Cerebellar cortex (tissue), 1 donor: ENCODE measurements around the gene SEMA4D.
"Not testable (repeated sequence)": the region's sequence is repeated elsewhere in the genome, so short reads cannot be mapped to it uniquely, and the experiment has no call there.

Source experiments
- DNase-seq: peaks from one replicate; pipeline ENCODE4 v3.0.0-alpha.2; 2015; ENCODE audit warnings: low spot score

The SEMA4D gene

DNA sequence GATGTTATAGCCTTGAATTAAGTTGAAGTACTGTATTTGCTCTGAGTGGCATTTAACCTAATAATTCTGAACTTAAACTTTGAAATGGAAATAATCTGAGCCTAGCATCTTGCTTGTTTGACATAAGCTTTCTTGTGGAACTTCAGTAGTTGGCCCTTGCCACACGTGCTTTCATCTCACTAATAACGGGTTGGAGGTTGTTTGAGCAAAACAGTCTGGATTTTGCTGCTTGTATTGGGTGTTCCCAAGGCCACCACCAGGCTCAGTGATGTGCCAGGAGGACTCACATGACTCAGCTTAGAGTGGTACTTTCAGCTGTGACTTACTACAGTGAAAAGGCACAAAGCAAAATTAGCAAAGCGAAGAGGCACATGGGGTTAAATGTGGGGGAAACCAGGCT lies 143.9 kb downstream of the SEMA4D start:
- no peak for DNase-seq

DNA sequence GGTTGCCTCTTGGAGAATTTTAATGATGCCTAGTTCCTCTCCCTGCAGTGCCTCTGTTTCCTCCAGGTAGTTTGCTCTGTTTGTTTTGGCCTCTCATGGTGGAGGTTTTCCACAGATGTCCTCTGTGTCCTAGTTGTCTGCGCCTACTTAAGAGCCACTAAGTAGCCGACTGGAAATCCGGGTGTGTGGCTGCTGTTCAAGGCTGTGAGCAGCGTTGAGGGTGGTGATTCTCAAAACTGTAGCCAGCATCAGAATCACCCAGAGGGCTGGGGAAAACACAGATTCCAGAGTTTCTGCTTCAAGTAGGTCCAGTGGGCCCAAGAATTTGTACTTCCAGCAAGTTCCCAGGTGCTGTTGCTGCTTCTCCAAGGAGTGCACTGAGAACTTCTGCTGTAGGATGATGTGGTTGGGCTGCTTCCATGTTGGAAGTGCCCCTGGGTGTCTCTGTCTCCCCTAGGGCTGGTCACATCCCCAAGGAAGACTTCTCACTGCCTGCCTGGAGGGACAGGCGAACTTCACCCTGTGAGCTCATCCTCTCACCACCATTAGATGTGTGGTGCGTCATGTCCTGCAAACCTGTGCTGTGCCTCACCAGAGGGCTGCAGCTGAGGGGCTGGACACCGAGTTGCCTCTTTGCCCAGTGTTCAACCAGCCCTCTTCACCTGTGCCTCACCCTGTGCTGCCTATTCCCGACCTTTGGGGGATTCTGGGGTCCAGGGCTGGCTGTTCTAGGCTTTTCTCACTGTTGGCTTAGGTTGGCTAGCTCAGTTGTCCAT lies 144.9 kb downstream of the SEMA4D start:
- no peak for DNase-seq

DNA sequence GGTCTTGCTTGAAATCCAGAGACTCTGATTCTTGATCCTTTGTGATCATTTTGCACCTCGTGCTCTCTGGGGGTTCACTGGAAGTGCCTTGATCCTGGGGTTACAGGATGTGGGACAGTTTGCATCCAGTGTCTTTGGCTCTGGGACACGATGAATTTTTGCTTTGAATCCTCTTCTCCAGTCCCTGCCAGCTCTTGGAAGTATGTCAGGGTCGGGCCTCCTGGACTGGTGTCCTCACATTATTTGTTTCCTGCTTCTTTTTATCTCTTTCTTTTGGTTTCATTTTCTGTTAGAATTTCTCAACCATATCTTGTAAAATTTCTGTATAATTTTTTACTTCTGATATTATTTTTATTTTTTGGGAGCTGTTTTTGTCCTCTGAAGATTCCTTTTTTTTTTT lies 145.5 kb downstream of the SEMA4D start:
- no peak for DNase-seq

DNA sequence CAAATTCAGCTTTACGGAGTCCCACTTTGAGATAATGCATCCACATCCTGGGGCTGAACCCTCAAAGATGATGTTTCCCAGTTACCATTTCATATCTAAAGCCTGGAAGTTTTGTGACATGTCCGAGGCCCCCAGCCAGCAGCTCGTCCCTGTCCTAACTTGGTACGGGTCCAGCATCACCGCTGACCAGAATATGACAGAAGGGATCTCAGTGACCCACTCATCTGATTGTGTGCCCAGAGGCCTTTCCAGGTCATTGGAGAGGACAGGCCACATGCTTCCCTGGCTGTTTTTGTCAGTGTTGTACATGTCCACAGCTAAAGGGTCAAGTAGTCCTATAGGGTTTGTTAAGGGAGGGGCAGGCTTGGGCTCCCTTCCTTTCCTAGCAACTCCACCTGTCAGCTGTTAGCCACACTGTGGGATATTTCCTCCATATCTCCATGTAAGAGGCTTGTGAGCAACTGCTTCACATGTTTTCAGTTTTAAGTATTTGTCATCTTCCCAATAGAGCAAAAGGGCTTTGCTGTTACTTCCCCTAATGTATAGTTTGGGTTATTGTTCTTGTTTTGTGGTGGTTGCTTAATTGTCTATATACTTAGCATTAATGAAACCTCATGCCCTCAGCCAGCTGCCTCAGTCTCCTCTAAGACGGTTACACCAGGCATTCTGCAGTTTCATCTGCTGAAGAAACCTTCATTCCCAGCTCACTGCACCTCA lies 146.2 kb downstream of the SEMA4D start:
- DNase-seq, result peak; percentile 31

DNA sequence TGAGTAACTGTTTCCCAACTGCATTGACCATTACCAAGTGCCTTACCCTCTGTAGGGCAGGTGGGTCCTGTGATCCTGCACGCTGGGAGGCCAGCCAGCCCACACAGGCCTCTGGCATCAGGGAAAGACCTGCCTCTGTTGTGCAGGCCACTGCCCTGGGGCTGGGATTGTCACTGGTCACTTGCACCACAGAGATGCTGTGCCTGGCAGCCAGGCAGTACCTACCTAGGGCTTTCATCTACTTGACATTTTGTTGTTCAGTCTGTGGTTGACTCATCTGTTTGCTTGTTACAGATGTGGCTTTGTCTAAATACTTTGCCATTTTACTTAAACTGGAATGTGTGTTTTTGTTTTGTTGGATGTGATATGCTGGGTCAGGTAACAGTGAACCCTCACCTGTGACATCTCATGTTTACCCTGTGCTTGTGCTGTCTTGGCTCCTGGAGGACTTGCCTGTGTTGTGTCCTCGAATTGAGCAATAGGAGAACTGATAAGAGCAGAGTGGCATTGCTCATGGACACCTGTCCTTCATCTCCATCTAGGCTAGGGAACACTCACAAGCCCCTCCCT lies 146.8 kb downstream of the SEMA4D start:
- DNase-seq, result no peak

DNA sequence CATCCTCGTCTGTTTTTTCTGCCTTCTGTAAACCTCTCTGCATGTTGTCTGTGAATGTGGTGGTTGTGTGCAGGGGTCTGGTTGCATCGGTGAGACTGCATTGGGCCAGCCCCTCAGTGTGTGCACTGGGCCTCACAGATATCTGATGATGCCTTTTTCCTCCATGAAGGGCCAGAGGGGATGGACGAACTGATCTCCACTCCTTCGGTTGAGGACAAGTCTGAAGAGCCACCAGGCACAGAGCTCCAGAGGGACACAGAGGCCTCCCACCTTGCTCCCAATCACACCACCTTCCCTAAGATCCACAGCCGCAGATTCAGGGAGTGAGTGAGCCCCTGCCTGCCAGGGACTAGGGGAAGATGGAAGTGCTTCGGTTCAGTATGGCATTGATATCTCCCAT lies 148.3 kb downstream of the SEMA4D start:
- DNase-seq, result no peak

DNA sequence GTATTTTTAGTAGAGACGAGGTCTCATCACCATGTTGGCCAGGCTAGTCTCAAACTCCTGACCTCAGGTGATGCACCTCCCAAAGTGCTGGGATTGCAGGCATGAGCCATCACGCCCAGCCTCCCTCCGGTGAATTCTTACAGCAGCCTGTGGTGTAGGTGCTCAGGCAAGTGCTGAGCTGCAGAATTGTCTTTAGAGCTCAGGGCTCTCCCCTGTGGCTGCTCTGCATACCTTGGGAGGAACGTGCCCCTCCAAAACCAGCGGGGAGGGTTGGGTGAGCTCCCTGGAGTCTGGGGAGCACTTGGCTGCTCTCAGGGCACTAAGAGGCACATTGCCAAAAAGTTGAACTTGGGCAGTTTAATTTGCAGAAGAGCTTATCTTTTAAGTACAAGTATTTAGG lies 150.3 kb downstream of the SEMA4D start:
- no peak for DNase-seq

DNA sequence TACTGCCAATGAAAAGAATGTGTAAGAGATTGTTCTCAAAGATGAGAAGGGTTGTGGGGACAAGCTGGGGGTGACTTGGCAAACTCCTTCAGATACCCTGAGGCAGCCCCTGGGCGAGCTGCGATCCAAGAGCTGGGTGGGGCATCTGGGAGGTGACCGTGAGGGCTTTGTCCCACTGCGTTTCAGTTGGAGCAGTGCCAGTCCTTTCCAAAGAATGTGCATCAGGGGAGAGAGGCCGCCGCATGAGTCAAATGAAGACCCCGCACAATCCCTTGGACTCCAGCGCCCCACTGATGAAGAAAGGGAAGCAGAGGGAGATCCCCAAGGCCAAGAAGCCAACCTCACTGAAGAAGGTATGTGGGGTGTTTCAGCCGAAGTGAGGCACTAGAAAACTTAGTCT lies 151.2 kb downstream of the SEMA4D start:
- no peak for DNase-seq

DNA sequence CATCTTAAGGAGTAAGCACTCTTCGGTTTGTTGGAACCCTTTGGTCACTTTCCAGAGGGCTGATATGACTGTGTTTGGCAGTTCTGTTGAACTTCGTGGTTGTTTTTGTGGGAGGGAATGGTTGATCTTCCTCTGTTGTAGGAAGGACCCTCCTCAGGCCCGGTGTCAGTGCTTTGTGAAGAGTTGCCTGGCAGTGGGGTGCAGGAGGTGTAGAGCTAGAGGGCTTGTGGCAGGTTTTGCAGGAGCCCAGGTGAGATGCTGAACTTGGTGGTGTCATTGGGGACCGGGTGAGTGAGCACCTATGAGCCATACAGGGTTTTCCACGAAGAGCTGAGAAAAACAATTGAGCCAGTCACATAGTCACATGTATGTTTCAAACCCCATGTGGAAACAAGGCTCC lies 152.4 kb downstream of the SEMA4D start:
- no peak for DNase-seq

DNA sequence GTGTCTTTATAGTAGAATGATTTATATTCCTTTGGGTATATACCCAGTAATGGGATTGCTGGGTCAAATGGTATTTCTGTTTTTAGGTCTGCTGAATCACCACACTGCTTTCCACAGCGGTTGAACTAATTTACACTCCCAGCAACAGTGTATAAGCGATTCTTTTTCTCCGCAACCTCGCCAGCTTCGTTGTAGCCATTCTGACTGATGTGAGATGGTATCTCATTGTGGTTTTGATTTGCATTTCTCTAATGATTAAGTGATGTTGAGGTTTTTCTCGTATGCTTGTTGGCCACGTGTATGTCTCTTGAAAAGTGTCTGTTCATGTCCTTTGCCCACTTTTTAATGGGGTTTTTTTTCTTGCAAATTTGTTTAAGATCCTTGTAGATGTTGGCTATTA lies 154.1 kb downstream of the SEMA4D start:
- DNase-seq, result not testable (repeated sequence)

DNA sequence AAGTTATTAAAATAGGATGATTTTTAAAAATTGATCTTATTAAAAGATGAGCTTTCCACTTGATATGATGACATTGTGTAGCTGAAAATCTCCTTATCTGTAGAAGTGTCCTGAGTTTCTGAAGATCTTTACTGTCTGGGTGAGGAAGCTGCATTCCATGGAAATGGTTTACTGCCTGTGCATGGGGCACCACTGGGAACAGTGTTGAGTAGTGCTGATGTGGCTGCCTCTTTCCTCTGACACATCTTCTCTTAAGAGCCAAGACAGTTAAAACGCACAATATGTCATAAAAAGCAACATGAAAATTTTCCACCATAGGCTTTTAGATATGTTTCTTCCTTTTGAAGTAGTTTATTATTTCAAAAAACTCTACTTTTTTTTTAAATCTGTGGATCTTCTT lies 155.0 kb downstream of the SEMA4D start:
- no peak for DNase-seq

DNA sequence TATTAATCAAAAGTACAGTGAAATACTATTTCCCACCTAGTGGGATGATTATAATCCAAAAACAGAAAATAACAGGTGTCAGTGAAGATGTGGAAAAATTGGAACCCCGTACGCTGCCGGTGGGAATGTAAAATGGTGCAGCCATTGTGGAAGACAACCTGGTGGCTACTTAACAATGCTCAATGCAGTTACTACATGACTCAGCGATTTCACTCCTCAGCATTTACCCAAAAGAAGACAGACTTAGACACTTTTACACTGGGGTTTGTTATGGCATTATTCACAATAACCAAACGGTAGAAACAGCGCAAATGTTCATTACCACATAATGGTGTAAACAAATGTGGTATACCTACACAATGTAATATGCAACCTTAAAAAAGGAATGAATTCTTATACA lies 155.7 kb downstream of the SEMA4D start:
- no peak for DNase-seq

DNA sequence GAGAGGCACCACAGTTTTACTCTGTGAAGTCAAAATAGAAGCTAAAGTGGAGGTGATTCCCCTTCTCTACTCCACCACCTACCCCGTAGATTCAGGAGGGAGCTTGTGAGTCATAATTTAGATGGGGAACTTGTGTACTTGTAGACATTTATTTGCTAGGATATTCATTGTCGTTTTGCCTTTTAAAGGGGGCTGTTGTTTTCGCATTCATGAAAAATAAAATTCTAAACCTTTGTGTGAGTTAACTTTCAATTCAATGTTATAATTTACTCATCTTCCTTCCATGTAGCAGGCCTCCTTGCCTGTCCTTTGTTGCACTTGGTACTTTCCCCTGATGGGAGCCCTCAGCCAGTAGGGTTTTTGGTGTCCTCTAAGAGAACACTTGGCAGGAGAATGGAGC lies 157.6 kb downstream of the SEMA4D start:
- no peak for DNase-seq

DNA sequence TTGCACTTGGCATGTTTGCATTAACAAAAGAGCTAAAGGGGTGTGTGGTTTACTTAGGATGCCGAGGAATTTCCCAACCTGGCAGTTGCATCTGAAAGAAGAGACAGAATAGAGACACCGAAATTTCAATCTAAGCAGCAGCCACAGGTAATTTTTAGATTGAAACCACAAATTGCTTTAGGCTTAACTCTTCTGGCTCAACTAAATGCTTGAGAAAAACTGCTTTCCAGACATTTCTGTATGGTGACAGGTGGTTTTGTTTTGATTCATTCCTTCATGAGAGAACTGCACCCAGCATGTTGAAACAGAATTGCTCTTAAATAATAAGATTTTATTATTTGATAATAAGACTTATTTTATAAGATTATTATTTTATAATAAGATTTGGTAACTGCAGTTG lies 158.1 kb downstream of the SEMA4D start:
- no peak for DNase-seq

DNA sequence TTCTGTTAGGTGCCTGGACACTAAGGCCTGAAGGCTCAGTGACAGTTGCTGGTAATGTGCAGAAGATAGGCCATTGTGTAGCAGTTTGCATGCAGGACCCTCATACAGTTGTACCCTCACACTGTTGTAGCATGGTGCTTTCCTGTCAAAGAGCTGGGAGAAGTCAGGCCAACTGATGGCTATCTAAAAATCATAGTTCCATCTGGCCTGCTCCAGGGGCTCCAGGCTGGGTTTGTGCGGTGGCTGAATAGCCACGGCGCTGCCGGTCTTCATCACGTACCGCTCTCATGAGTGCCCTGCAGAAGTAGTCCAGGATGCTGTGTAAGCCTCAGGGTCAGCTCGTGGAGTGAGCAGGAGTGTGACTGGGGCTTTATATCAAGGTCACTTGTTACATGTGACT lies 167.4 kb downstream of the SEMA4D start:
- DNase-seq, result no peak

DNA sequence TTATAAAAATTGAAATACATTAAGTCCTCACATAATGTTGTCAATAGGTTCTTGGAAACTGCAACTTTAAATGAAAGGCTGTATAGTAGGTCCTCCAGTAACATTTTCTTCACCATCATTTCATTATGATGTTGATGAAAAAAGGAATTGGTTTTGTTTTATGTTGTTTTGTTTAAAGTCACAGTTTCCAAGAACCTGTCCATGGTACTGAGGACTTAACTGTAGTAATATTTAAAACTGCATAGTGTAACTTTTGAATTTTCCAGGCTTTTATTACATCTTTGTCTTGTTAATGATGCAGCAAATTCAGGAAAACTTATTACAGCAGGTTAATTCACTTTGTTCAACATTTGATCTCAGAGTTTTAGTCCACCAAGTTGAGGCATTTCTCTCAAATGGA lies 168.0 kb downstream of the SEMA4D start:
- DNase-seq, result no peak

DNA sequence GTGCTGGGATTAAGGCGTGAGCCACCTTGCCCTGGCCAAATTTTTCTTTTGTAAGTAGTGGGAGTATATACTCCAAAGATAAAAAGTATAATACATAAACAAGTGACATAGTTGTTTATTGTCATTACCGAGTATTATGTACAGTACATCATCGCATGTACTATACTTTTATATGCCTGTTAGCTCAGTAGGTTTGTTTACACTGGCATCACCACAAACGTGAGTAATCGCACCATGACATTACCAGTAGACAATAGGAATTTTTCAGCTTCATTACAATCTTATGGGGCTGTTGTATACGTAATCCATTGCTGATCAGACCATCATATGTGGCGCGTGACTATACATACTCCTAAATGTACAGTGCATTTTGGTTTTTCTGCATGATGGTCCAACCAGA lies 169.8 kb downstream of the SEMA4D start:
- no peak for DNase-seq

DNA sequence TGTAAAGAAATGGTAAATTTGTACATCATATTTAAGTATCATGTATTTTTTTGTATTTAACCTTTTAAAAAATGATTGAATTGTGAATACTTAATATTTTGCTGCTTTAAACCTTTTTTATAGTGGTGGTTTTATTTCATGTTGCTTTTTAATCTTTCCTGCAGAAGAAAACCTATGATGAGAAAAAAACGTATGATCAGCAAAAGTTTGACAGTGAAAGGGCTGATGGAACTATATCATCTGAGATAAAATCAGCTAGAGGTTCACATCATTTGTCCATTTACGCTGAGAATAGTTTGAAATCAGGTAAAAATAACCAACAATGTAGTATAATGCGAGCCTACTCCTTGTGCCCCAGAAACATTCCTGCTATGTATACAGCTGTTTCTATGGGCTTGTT lies 172.2 kb downstream of the SEMA4D start:
- DNase-seq, result no peak

DNA sequence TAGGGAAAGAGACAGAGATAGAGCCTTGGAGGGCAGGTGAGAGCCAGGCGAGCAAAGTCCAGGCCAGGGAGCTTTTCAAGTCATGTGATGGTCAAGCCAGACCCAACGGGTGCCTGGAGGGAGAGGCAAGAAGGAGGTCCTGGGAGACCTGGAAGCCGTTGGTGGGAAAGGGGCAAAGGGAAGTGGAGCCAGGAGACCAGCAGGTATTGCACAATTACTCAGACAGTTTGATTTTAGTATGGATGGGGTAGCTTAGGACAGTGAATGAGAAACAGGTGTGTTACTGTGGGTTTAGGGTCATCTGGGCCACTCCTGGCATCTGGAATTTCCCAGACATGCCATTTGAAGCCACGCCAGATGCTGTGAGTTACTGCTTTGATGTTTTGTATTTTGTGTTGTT lies 174.5 kb downstream of the SEMA4D start:
- DNase-seq, result no peak

DNA sequence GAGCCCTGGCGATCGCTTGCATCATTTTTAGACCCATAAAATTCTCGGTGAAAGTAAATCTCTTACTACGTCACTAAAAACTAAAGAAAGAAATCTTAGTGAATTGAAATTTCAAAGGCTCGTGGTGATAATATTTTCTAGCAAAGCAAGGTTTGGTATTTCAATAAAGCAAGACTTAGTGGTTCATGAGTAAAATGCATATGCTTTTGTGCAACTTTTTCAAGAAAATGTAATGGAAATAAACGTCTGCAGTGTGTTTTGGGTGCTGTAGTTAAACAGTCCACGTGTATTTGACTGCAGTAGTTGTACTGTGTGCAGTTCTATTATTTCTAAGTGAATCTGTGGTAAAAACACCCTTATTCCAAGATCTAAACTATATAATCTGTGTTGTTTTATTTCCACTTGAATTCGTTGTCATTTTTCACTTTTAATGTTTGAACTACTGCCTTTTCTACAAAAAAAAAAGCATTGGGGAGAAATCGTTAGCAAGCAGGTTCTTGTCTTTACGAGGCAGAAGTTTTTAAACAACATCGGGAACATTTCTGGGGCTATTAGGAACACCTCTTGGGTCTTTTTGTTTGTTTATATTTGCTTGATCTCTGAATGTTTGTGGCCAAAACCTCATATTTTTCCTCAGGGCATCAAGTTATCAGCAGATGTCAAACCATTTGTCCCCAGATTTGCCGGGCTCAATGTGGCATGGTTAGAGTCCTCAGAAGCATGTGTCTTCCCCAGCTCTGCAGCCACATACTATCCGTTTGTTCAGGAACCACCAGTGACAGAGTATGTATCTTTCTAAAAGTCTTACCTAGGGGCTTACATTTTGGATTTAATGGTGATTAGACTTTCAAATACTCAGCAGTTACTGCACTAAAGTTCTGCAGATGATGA lies 178.7 kb downstream of the SEMA4D start:
- peak; percentile 25 for DNase-seq

DNA sequence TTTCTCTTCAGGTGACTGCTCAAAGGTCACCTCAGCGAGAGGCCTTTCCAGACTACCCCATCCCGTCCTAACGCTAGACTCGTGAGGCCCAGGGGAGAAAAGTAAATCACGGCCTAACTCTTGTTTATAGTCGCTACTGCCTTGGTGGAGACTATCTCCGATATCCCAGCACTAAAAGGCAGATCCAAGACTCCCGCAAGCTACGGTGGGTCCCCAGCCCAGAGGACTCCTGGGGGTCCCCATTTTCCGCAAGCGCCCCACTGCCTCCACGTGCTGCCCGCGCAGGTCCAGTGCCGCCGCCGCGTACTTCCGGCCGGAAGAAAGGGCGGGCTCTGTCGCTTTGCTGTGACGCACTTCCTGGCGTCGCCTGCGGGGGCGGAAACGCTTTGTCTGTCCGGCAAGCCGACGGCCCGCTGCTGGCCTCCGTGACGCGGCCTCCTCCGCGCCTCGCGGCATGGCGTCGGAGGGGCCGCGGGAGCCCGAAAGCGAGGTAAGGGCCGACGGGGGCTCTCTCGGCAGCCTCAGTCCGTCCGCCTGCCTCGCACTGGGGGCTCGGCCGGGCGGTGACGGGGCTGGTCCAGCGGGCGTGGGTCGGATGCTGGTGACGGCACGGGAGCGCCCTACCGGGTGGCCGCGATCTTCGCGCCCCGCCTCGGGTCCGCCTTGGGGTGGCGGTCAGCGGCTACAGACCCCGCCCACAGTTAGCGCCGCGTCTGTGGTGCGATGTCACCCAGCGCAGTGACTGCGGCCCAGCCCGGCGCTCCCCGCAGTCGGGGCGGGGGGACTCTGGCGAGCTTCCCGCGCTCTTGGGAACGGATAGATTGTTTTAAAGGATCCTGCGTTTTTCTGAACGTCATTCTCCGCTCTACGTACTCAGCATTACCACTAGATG lies 179.5 kb downstream of the SEMA4D start, which contains the start of gene SECISBP2:
TSS of gene SECISBP2 (plus strand) at position 378 of the 892 bp plus-strand sequence. CDS start at position 455, 77 bp downstream.
- peak; percentile 98 for DNase-seq
